Activated T-cell treated with anti-CD3 and anti-CD28 coated beads for 4 hours (primary cell): Measurements from ENCODE around the gene SLC7A14.

Source experiments
- DNase-seq: peaks from one replicate; pipeline ENCODE4 v3.0.0-alpha.2; 2020

SLC7A14 gene

DNA sequence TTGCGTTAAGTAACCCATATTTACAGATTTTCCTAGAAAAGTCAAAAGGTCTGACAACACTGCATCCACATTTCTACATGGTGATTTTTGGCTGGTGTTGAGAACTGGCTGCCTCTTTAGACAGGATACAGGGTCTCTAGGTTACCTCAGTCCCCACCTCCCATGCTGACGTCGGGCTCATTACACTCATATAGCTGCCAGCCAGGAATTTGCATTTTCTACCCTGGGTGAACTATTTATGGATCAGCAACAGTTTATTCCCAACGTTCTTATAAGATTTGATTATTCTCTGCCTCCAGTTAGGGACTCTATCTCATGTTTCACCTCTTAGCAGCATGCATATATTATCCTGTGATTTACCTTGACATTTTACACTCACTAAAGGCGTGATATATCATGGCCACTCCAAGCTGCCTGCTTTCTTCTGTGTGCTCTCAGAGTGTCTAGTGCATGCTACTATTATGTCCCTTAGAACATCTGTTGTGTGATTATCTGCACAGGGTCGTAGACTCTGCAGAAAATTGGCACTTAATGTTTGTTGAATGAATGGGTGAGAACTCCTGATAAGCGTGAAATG, 118.2 kb downstream of the SLC7A14 start:
- no peak for DNase-seq

DNA sequence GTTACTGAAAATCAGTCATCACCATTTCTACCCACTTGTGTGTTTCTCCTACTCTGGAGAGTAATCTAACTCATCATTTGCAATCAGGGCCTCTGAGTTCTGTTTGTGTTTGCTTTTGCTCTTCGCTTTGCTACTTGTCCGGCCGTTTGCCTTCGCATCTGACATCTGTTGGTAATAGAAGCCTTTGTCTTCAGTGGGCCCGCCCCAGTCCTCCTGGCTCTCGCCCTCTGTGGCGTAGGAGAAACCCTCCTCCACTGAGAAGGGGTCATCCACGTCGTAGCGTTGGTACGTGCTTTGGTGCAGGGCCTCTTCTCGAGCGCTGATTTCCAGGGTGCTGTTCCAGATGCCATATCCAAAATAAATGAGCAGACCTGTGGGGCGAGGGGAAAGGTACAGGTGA, 118.9 kb downstream of the SLC7A14 start:
- no peak for DNase-seq

DNA sequence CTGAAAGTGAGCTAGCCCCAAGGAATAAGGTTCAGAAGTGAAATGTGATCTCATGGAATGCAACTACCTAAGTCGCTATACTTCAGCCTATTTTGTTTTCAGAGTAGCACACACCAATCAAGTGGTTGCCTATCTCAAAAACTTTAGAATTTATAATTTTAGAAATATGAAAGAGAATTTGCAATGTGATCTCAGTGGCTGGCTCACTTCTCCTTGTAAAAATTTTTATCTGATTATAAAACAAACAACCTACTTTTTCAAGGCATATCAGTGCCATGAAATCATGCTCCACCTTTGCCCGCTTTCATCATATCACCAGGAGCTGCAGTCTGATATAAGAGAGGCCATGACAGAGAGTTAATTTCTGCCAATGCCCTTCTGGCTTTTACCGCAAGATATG, 119.9 kb downstream of the SLC7A14 start:
- no peak for DNase-seq

DNA sequence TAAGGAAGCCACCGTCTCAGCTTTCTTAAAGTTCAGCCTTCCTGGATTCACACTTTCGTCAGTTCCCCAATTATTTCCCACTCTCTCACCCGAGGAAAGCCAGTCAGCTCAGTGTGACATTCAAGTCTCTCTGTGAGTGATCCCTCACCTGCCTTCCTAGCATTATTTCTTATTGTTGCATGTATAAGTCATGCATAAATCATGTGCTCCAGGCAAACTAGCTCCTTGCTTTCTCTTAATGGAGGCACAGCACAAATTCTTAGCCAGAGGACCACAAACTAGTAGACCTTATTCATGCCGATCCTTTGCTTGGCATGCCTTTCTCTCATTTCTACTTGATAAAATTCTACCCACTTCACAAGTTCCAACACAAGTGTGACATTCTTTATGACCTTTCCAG, 122.9 kb downstream of the SLC7A14 start:
- DNase-seq, result no peak

DNA sequence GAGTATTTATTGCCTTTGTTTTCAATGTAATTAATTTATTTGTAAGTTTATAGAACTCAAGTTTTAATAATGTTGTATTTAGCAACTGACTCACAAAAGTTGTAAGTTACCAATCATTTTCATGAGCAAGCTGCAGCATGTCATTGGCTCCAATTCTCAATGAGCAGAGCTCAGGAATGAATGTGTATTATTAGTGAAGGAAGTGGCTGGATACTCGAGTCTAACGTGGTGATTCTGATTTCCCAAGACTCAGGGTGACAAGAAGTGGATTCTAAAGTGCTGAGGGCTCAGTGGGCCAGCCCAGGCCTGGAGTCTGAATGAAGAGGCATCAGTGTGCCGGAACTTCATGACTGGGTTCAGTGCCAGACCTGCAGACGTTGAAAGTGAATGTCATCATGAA, 127.6 kb downstream of the SLC7A14 start:
- DNase-seq, result no peak

DNA sequence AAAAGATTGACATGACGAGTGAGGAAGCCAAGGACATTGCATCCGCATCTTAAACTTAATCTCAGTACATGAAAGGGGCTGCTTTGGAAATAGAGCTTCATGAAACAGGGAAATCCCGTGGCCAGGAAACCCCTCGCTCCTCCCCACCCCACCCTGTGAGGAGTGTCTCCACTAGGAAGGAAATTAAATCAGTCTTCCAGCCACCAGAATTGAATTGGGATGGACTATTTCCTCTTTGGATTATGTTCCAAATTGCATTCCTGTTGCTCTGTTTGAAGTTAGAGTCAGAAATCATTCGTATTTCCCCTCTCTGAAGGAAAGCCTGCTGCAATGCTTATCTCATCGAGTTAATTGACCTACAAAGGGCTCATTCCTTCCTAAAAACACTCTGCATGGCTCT, 131.4 kb downstream of the SLC7A14 start:
- no peak for DNase-seq

DNA sequence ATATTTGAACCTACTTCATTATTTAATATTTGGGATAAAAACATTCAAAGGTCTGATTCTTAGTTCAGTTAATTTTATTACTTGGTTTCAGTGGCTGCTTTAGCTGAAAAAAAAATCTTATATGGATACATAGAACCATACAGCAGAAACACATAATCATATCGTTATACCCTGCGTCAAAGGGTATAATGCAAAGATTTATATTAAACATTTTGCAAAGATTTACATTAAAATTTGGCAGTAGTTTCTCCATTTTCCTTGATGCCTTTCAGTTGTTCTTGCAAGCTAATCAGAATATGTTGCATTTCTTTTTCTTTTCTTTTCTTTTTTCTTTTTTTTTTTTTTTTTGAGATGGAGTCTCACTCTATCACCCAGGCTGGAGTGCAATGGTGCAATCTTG, 135.8 kb downstream of the SLC7A14 start:
- no peak for DNase-seq

DNA sequence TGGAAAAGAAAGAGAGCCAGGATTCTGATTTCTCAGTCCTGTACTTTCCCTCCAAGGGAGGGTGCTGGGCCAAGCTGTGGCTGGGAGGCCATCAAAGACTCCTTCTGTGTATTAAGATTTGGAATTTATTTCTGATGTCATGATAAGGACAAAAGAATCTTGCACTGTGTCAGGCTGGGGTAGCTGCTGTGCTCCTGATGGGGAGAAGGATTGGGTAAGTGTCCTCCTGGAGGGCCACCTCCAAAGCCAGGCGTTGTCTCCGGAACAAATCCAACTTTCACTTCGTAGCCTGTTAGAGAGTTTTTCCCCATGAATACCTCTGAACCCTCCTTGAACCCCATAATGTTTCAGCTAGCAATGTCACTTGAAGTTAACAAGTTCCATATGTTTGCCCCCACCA, 137.3 kb downstream of the SLC7A14 start:
- no peak for DNase-seq

DNA sequence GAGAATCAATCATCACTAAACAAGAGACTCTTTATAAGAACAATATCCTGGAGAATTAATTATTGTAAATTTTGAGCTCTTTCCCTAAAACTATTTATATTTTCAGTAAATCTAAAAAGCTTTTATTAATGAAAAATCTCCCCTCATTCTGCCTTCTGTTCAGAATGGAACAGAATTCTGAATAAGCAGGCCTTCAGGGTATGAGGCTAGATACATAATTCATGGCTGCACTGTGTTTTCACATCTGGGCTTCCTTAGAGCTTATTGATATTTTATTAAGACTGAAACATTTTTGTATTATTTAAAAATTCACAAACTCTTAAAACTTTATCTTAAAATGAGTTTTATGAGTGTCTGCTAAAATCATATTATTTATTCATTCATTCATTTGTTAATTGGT, 142.4 kb downstream of the SLC7A14 start:
- no peak for DNase-seq

DNA sequence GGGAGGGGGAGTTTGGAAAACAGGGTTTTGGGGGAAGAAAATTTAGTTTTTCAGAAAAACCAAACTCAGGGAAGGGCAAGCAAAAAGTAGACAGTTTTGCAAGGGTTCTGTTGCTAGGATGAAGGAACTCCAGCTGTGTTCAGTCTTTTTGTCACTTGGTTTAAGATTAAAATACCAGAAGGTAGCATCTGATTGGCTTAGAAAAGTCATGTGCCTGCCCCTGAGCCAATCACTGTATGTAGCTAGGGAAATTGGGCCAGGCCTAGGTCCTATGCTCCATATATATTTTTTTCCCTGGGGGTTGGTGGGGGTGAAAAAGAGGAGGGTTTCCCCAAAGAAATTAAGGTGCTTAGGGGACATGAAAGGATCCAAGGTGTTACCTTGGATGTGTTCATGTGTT, 142.9 kb downstream of the SLC7A14 start:
- no peak for DNase-seq

DNA sequence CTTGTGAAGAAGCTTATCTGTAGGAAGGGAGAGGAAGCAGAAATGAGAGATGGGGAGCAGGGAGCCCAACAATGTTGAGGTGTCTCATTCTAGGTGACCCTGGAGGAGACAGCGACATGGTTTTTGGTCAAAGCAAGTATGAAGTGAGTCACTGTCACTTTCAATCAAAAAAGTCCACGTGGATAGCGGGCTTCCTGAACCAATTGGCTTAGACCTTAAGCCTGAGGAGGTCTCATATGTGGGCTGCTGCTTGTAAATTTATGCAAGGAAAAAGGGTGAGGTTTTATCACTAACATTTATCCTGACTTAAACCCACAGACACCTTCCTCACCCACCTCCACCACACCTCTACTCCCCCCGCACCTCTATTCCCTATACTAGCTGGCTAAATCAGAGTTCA, 144.5 kb downstream of the SLC7A14 start:
- DNase-seq, result no peak

DNA sequence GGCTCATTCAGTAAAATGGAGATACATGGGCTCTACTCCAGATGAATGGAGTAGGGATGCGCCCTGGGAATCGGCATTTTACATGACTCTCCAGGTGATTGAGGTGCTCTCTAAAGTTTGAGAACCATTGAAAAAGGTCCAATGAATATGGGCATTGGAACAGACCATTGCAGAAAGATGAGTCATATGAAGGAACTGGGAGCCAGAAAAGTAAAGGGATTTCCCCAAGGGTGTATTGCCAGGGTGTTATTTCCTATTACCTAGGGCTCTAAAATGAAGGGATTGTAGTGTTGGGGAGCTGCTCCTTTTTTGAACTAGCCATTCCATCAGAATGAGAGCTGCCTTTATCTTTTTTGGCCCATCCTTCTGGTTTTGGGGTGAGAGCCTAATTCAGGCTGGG, 145.5 kb downstream of the SLC7A14 start:
- DNase-seq, result no peak

DNA sequence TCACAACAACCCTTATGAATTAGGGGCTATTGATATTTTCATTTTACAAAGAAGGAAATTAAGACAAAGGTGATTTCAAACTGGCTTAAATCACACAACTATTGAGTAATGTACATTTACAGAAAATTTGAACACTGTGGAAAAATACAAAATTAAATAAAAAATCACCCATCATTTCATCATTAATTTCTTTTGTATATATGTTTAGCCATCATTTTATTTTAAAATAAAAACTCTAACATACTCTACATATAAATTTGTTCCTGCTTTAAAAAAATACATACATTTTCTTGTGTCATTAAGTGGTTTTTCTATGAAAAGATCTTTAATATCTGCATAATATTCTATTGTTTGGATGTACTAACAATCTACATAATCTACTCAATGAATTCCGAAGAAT, 147.0 kb downstream of the SLC7A14 start:
- no peak for DNase-seq

DNA sequence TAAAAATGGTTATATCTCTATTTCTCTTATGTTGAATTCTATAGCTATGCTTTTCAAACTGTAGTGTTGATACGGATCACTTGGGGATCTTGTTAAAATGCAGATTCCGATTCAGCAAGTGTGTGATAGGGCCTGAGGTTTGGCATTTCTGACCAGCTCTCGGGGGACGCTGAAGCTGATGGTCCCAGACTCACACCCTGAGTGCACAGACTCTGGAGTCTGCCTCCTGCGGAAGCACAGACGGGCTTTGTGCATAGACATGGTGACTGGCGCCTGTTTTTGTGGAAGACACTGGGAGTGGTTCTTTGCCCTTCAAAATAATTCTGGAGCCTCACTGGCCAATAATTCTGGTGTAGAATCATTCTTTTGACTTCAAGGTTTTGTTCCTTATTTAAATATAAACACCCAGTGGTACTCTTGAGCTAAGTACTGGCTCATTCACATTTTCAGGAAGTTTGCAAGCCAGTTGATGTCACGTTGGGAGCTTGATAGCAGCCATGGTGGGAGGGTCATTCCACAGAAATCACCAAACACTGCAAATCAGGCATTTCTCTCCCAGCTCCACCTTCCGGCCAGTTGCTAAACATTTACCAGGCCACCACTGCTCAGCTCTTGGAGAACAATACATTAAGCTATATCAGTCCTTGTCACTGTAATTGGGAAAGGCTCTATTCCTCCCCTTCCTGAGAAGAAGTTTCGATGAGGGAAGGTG, 148.0 kb downstream of the SLC7A14 start:
- no peak for DNase-seq

DNA sequence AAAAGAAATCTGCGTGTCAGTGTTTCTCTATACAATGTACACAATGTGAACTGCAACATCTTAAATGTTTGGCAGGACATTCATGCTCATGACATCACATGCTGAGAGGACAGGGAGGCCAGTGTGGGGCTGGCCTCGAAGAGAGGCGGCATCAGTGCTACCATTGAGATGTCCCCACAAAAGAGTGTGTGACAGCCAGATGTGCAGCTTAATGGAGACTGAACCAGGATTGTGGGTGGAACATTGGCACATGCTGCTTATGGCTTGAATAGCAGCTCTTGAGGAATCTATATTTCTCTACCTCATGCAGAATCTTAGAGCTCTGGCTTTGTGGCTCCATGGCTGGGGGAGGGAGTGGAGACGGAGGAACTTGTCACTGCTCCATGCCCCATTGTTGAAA, 148.7 kb downstream of the SLC7A14 start:
- DNase-seq, result no peak

DNA sequence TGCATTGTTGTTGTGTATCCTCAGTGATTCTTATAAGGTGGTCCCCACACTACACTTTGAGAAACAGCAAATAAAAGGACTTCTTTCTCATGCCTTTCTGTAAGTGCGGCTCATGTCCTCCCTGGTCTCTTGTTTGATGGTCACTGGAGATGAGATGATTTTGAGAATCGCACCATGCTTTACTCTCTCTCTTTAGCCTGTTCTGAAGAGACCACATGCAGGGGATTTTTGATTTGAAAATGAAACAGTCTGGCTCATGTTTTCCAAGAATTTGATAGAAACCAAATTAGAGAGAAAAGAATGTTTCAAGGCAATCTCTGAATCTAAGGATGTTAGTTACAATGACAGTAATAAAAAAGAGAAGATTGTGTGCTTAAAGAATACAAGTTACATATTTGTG, 149.2 kb downstream of the SLC7A14 start:
- DNase-seq, result no peak

DNA sequence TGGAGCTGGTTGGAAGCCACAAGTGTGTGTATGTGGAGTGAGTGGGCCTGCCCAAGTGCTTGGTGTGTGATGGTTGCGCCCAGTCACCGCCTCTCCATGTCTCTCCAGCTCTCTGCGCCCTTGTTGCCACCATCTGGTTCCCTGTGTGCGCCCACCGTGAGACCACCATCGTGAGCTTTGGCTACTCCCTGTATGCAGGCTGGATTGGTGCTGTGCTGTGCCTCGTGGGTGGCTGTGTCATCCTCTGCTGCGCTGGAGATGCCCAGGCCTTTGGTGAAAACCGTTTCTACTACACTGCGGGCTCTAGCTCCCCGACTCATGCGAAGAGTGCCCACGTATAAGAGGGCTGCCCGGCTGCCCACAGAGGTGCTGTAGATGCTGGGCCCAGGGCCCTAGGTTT, 153.5 kb downstream of the SLC7A14 start:
- no peak for DNase-seq

DNA sequence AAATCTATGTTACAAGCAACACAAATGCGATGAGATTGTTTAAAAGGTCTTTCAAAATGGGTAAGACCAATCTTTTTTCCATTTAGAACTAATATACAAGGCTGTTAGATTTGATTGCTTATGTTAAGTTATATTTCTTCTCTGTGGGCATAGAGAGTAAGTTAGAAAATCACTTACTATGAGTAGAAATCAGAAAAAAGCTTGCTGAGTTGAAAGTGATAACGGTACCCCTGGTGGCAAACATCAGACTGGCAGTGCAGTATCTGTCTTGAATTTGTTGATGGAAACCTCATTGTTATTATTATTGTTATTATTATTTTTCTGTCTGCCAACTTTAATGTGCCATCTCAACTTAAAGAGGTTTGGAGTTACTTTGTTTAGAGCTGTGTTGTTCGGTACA, 154.8 kb downstream of the SLC7A14 start:
- DNase-seq, result no peak

DNA sequence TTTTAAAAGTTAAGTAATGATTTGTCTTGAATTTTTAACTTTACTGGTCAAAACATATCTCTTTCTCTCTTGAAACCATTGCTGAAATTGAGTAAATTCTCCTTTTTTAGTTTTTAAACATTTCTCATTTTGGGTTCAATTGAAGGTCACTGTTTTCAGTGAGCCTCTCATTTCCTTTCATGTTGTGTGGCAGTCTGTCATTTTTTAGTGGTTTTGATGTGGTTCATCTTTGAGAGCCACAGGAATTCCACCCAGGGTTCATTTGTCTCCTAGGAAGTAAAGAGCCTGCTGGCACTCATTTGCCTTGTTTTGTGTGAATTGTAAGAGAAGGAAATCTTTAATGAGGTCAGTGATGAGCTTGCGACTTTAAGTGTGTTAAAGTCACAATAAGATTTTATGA, 156.8 kb downstream of the SLC7A14 start:
- DNase-seq, result no peak

DNA sequence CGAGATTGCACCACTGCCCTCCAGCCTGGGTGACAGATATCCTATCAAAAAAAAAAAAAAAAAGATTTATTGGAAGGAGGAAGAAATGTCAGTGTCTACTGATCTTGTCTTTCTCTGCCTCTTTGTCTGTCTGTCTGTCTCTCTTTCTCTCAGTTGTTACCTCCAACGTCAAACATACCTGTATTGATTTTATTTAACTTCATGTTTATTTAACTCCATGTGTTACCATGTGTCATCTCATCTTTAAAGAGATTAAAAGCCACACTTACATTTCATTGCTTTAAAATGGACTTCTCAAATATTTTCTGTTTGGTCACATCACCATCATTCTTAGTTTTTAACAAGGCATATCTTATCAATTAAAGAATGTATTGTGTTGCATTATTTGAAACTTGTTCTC, 157.8 kb downstream of the SLC7A14 start:
- DNase-seq, result no peak

DNA sequence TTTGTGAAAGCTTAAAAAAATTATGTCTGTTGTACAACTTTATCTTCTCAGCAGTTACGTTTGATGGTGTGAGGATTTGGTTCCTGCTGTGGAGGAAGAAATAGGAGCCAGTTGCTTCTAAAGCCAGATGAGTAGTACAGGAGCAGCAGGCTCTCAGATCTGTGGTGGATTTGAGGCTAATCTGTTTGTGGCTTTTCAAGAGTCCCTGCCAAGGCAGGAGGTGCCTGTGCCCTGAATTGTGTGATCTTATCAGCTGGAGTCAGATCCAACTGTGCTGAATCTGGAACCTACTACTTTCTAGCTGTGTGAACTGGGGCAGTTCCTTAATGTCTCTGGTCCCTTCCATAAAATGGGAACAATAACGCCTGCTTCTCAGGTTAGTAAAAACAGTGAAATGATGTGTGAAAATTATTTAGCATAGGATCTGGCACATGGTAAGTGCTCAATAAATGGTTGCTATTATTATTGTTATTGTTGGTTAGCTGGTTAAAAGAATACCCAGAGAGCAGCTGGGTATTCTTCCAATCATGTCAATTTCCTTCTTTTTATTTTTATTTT, 159.6 kb downstream of the SLC7A14 start:
- DNase-seq, result no peak

DNA sequence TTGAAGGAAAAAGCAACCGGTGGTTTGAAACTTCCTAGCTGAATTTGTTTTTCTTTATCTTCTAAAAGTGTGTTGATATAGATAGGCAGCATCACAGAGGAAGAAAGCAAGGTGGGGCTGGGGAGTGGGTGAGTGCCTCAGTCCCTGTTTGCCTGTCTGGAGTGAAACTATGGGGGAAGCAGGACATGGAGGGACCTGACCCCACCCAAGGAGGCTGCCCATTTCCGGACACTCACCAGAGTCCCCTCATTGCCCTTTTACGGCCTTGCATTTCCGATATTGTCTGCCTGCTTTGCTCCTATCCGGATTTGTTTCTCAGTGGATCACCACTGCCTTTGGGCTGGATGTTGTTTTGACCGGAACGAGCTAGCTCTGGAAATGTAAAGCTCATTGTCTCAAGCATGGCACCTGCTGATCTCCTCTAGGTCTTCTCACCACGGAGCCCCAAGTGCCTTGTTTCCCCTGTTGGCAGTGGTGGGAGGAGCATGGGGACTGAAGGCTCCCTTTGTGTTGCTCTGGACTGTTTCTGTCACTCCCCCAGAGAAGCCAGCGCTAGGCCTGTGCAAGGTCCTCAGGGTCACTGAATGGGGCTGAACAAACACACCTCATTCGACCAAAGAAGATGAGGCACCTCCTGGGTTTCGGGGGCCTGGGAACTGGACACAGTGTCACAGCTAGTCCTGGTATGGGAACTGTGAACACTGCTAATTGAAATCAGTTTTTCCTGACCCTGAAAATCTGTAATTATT, 160.2 kb downstream of the SLC7A14 start:
- DNase-seq, result no peak

DNA sequence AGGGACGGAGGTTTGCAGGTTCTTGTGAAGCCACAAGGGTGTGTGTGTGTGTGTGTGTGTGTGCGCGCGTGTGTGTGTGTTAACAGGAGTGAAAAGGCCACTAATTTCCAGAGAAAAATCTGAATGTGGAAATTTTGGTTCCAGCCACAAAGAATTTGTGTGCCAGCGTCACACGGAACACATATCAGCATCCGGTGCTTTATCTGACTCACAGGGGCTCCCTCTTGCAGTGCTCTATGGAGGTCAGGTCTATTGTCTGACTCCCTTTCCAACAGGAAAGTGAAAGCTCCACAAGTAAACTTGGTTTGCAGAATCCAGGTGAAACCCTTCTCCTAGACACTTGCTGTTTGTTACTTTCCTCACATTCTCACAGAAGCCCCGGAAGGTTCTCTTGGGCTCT, 161.0 kb downstream of the SLC7A14 start:
- no peak for DNase-seq

DNA sequence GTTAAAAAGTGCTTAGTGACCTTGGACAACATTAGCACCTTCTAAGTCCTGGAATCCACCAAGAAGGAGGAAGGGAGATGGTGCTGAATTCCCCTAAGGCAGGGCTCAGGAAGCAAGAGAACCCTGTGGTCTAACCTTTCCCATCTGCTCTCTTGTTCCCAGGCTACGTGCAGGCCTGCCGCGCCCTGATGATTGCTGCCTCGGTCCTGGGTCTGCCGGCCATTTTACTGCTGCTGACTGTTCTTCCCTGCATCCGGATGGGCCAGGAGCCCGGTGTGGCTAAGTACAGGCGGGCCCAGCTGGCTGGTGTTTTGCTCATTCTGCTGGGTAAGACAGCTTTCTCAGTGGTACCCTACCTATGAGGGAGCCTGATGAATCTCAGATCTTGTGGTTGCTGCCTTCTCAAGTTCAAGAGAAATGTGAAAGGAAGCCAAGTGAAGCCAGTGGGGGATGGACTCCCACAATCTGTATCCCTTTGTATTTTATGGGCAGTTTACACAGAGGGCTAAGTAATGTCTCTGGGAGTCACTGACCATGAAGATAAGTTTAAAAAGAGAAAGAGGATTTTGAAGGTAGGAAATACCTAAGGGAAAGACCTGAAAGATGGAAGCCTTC, 162.8 kb downstream of the SLC7A14 start:
- no peak for DNase-seq
